Loucy (cell line): ENCODE measurements around the gene ASPG.

ENCODE experiments used
- H2AFZ ChIP-seq: fragments of 200-600 bp; sonication (generic); 2 replicates; pipeline ENCODE4 v1.6.0; 2016; ENCODE audit warnings: antibody characterized with exemption, mild to moderate bottlenecking, low read length, moderate library complexity
- H3F3A ChIP-seq: fragments of 200-600 bp; 2 replicates; pipeline ENCODE4 v1.6.0; 2016; ENCODE audit warnings: antibody characterized with exemption, low read depth, mild to moderate bottlenecking
- H3K27me3 ChIP-seq: fragments of 200-600 bp; sonication (generic); 2 replicates; pipeline ENCODE4 v1.6.1; 2014; ENCODE audit warnings: low read length, mild to moderate bottlenecking; ENCODE audit not compliant: insufficient read depth, poor library complexity, severe bottlenecking
- H3K36me3 ChIP-seq: fragments of 200-600 bp; sonication (generic); 2 replicates; pipeline ENCODE4 v1.6.1; 2016; ENCODE audit warnings: low read length; ENCODE audit not compliant: insufficient read depth
- H3K4me1 ChIP-seq: fragments of 200-600 bp; sonication (generic); 2 replicates; pipeline ENCODE4 v1.5.1; 2014; ENCODE audit warnings: low read length, mild to moderate bottlenecking; ENCODE audit not compliant: insufficient read depth, poor library complexity, severe bottlenecking
- H3K4me2 ChIP-seq: fragments of 200-600 bp; sonication (generic); 2 replicates; pipeline ENCODE4 v1.6.0; 2014; ENCODE audit warnings: antibody characterized with exemption, low read length, low read depth, mild to moderate bottlenecking; ENCODE audit not compliant: poor library complexity, severe bottlenecking
- H3K4me3 ChIP-seq: fragments of 200-600 bp; sonication (generic); 2 replicates; pipeline ENCODE4 v1.5.1; 2014; ENCODE audit warnings: low read length, mild to moderate bottlenecking, mixed read lengths; ENCODE audit not compliant: poor library complexity, severe bottlenecking
- H3K79me2 ChIP-seq: fragments of 200-600 bp; sonication (generic); 2 replicates; pipeline ENCODE4 v1.6.1; 2014; ENCODE audit warnings: low read length; ENCODE audit not compliant: insufficient read depth
- H3K9ac ChIP-seq: fragments of 200-600 bp; sonication (generic); 2 replicates; pipeline ENCODE4 v1.6.0; 2014; ENCODE audit warnings: mild to moderate bottlenecking, low read depth, low read length, moderate library complexity; ENCODE audit not compliant: poor library complexity, severe bottlenecking
- H3K9me2 ChIP-seq: fragments of 200-600 bp; sonication (generic); replicated peaks from 2 replicates; pipeline ENCODE4 v1.6.1; 2016; ENCODE audit warnings: low read depth, low read length, mixed read lengths
- H3K9me3 ChIP-seq: fragments of 200-600 bp; sonication (generic); 2 replicates; pipeline ENCODE4 v1.6.1; 2014; ENCODE audit warnings: mild to moderate bottlenecking, antibody characterized with exemption, low read length, low read depth; ENCODE audit not compliant: insufficient read depth
- H4K20me1 ChIP-seq: fragments of 200-600 bp; sonication (generic); 2 replicates; pipeline ENCODE4 v1.6.0; 2014; ENCODE audit warnings: antibody characterized with exemption, low read length, mild to moderate bottlenecking; ENCODE audit not compliant: insufficient read depth, poor library complexity, severe bottlenecking
- CTCF ChIP-seq: fragments of 200-600 bp; sonication (generic); conservative IDR thresholded peaks from 2 replicates; pipeline ENCODE4 v1.5.1; 2014; ENCODE audit warnings: mild to moderate bottlenecking, antibody characterized with exemption, low read length
- EZH2phosphoT487 ChIP-seq: fragments of 200-600 bp; IDR thresholded peaks from 2 replicates; pipeline ENCODE4 v1.6.1; 2018; ENCODE audit warnings: antibody characterized with exemption, mild to moderate bottlenecking, moderate library complexity, borderline replicate concordance

Gene ASPG

DNA sequence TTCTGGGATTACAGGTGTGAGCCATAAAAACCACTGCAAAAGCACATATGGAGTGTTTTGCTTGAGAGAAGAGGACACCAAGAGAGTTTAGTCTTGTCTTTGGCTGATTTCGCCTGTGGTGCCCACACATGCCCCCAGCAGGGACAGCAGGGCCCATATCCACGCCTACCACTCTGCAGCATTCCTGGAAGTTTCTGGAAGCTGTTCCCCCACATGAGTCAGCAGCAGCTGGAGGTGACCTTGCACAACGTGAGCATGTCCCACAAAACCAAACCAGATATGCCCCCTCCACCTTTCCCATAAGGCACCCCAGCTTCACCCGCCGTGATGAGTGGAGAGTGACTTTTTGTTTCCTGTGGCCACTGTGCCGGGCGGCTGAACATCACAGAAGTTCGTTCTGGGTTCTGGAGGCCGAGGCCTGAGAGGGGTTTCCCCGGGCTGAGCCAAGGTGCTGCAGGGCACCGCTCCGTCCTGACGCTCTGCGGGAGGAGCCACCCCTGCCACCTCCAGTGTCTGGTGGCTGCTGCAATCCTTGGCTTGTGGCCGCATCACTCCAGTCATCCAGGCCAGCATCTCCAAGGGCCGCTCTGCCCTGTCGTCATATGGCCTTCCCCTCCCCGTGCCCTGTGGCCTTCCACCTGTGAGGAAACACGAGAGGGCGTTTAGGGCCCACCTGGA lies 4.7 kb downstream of the ASPG start:
- no peaks in the 10 kb centered on the region for H3K4me1 ChIP-seq
- TF ChIP-seq CTCF (no peak), EZH2phosphoT487 (no peak)

DNA sequence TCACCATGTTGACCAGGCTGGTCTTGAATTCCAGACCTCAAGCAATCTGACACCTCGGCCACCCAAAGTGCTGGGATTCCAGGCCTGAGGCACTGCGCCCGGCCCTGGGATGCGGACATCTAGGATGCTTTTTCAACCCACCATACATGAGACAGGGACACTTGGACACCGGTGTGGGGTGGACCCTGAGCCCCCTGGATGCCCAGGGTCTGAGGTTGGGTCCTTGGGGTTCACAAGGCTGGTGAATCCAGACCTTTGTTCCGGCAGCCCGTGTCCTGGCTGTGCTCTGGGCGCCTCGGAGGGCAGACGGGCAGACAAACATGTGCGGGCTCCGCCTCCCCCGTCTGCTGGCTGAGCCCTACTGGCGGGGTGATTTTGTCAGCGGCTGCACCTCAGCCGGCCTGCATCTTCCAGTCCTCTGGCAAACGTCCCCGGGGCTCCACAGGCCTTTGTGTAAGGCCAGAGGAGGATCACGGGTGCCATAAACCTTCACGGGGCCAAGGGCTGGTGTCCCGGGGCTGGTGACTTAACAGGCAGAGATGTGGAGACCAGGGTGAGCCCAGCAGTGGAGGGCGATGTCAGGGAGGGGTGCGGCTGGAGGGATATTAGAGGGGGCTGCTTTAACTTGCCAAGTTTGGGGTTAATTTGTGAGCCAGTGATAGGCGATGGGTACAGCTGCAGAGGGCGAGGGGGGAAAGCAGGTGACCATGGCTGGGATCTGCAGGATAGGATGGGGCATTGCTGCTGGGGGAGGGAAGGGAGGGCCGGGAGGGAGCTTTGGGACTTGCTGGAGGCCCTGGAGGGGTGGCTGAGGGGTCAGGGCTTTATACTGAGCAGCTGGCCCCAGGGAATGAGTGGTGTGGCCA lies 5.8 kb downstream of the ASPG start:
- Histone ChIP-seq H3K9me2 (no peaks in the 10 kb centered on the region), H3K9ac (no peak overlapping the region), H3F3A (no peaks in the 10 kb centered on the region), H2AFZ (no peak overlapping the region), H3K36me3 (no peaks in the 10 kb centered on the region), H3K4me1 (no peaks in the 10 kb centered on the region), H4K20me1 (no peaks in the 10 kb centered on the region), H3K4me2 (no peak overlapping the region), H3K9me3 (no peaks in the 10 kb centered on the region), H3K27me3 (no peaks in the 10 kb centered on the region), H3K79me2 (no peaks in the 10 kb centered on the region), H3K4me3 (no peak overlapping the region)
- TF ChIP-seq CTCF (no peak), EZH2phosphoT487 (no peak)

More for the DNA sequence above, 4.7 kb downstream of the ASPG start:
- Histone ChIP-seq H3K9me2 (no peaks in the 10 kb centered on the region), H4K20me1 (no peaks in the 10 kb centered on the region), H3K4me2 (no peak overlapping the region), H2AFZ (no peak overlapping the region), H3K36me3 (no peaks in the 10 kb centered on the region), H3K9ac (no peak overlapping the region), H3F3A (no peaks in the 10 kb centered on the region), H3K79me2 (no peaks in the 10 kb centered on the region), H3K9me3 (no peaks in the 10 kb centered on the region), H3K27me3 (no peaks in the 10 kb centered on the region), H3K4me3 (no peak overlapping the region)

- Histone ChIP-seq H3K9me2 (no peaks in the 10 kb centered on the region), H3F3A (no peaks in the 10 kb centered on the region)
Observed at GRCh38 chr14:104091927-104092771, 6.6 kb downstream of the ASPG start.

More at GRCh38 chr14:104091927-104092771, 6.6 kb downstream of the ASPG start:
- H3K4me1 ChIP-seq: no peaks in the 10 kb centered on the region
- H3K79me2 ChIP-seq: no peaks in the 10 kb centered on the region
- TF ChIP-seq CTCF: no peak
- no peak for TF ChIP-seq EZH2phosphoT487
- no peaks in the 10 kb centered on the region for H4K20me1 ChIP-seq
- no peaks in the 10 kb centered on the region for H3K27me3 ChIP-seq
- no peak overlapping the region for H3K4me3 ChIP-seq
- H3K36me3 ChIP-seq: no peaks in the 10 kb centered on the region
- no peaks in the 10 kb centered on the region for H3K9me3 ChIP-seq
- no peak overlapping the region for H3K4me2 ChIP-seq
- H2AFZ ChIP-seq: no peak overlapping the region
- no peak overlapping the region for H3K9ac ChIP-seq
